ENCODE measurements around the gene TWSG1.
"Not testable (repeated sequence)": the region's sequence is repeated elsewhere in the genome, so short reads cannot be mapped to it uniquely, and the experiment has no call there.

The TWSG1 gene

GRCh38 chr18:9392726-9393125 is 58.2 kb downstream of the TWSG1 start:
- no peak overlapping the region for H3K4me3 ChIP-seq (replicated peaks; ENCODE audit: low read depth, low read length)
- no peak for DNase-seq (ENCODE audit: extremely low read depth, low read depth)
- no peak for TF ChIP-seq CTCF (IDR thresholded peaks at IDR 0.05; ENCODE audit: low read depth, low read length, missing control alignments)

- TF ChIP-seq CTCF (IDR thresholded peaks at IDR 0.05; ENCODE audit: low read depth, low read length, missing control alignments): no peak
- DNase-seq (ENCODE audit: extremely low read depth, low read depth): no peak
- H3K4me3 ChIP-seq (replicated peaks; ENCODE audit: low read depth, low read length): no peak overlapping the region
Measured at GRCh38 chr18:9394046-9394445, 59.5 kb downstream of the TWSG1 start.

GRCh38 chr18:9400197-9400596 is 65.6 kb downstream of the TWSG1 start:
- no peak for DNase-seq (ENCODE audit: extremely low read depth, low read depth)
- no peak overlapping the region for H3K4me3 ChIP-seq (replicated peaks; ENCODE audit: low read depth, low read length)
- TF ChIP-seq CTCF (IDR thresholded peaks at IDR 0.05; ENCODE audit: low read depth, low read length, missing control alignments): no peak

GRCh38 chr18:9401176-9401575 is 66.6 kb downstream of the TWSG1 start:
- DNase-seq (ENCODE audit: extremely low read depth, low read depth): no peak
- no peak for TF ChIP-seq CTCF (IDR thresholded peaks at IDR 0.05; ENCODE audit: low read depth, low read length, missing control alignments)
- H3K4me3 ChIP-seq (replicated peaks; ENCODE audit: low read depth, low read length): no peak overlapping the region

- not testable (repeated sequence) for DNase-seq (ENCODE audit: extremely low read depth, low read depth); H3K4me3 ChIP-seq (replicated peaks; ENCODE audit: low read depth, low read length)
Measured at GRCh38 chr18:9402358-9403007, 67.9 kb downstream of the TWSG1 start.

- DNase-seq (ENCODE audit: extremely low read depth, low read depth): no peak
- no peak overlapping the region for H3K4me3 ChIP-seq (replicated peaks; ENCODE audit: low read depth, low read length)
- no peak for TF ChIP-seq CTCF (IDR thresholded peaks at IDR 0.05; ENCODE audit: low read depth, low read length, missing control alignments)
Measured at GRCh38 chr18:9403795-9404564, 69.4 kb downstream of the TWSG1 start.

GRCh38 chr18:9404565-9405060 is 70.0 kb downstream of the TWSG1 start:
- TF ChIP-seq CTCF (IDR thresholded peaks at IDR 0.05; ENCODE audit: low read depth, low read length, missing control alignments): no peak
- no peak for DNase-seq (ENCODE audit: extremely low read depth, low read depth)
- H3K4me3 ChIP-seq (replicated peaks; ENCODE audit: low read depth, low read length): no peak overlapping the region

Measured in HFF-Myc (cell line).